Stimulated activated CD4-positive, alpha-beta T cell treated with anti-CD3 and anti-CD28 coated beads, Interleukin-15, amount 100 ng/mL, for 48 hours (primary cell): ENCODE data around the gene FNBP1L.

ENCODE experiments used
- DNase-seq, 2 donors: peaks; one replicate each; pipeline ENCODE4 v3.0.0-alpha.2; 2020; ENCODE audit warnings: low read depth in 2 of 2

The FNBP1L gene

DNA sequence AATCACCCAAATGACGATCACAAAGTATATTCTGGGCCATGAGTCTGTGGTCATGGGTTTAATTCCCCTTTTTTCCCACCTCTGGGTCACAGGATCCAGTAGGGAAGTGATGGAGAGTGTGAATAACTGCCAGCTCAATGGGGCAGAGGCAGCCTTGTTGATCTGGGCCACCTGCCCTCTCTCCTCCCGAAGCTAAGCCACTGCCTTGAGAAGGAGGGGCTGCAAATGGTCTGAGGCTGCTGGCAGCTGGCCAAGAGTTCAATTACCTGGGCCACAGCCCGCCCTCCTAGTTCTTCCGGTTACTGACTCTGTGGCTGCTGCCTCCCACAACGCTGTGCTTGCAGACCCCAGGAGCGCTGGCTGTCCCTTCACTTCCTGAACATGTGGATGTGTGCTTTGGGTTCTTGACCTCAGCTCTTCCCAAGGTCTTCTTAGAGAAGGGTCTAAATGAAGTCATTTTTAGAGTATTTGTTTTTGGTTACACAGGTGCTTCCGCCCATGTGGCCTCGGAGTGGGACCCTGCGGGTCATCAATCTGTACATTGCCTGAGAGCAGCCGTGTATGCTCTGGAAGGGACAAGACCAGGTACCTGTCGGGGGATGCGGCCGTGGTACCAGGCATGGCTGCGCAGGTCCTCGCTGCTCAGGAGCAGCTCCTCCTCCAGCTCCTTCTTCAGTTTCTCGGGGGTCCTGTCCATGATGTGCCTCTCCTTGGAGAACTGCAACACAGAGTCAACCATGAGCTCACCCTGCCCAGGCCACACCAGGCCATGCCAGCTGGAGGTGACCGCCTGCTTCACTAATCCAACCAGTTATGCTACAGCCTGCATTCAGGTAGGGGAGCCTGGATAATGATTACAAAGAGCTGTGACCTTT is 144.0 kb downstream of the FNBP1L start:
- DNase-seq = no peak

DNA sequence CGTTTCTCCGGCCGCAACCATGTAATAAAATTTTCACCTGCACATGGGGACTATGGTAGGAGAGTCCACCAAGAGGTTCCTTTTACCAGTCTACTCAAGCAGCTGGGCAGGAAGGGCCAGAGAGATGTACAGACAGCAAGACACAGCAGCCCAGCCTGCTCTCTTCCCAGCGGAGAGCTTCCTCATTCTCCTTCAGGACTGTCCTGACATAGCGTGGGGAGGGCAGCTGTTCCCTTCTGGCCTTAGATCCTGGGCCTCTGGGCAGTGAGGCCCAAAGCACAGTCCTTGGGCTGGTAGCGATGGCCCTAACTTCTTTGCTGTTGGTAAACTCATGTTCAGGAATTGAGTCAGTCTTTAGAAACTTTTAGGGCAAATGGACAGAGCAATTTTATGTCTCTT is 144.6 kb downstream of the FNBP1L start:
- no peak for DNase-seq

DNA sequence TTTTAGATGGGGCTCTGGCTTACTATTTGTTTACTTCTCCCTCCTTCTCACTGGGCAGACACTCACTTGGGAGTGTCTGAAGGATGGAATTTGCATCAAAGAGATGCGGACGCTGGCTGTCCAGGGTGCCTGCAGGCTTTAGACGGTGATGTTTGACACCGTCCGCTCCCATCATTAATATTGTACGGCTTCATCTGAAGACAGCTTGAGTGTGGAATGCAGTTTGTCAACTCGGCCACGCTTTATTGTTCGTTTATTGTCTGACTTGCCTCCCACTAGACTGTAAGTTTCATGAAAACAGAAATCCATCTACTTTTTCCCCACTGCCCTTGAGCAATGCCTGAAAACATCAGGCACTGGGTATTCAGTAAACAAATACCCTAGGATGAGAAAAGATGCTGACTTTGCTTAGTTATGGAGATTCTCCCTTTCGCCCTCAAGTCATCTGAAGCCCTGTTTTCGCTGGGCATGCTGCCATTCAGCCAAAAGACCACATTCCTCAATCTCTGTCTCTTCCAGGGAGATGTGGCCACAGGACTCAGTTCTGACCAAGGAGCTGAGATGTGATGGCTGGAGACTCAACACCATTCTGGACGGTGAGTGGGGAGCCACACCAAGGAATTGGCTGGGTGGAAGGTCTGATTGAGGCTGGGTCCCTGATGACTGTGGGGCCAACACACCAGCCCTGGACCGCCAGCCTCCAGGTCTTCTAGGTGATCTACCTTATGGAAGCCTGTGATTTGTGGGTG is 146.1 kb downstream of the FNBP1L start:
- no peak for DNase-seq

DNA sequence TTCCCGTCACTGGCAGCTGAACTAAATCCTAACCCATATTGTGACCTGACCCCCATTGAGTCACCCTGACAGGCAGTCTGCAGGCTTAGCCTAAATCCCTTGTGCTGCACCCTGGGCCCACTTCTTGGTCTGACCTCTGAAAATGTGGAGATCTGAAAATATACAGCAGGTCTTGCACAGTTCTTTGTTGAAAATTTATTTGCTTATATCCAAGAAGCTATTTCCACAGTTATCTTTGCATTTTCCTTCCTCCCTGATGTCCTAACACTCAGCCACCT is 146.6 kb downstream of the FNBP1L start:
- DNase-seq = no peak

DNA sequence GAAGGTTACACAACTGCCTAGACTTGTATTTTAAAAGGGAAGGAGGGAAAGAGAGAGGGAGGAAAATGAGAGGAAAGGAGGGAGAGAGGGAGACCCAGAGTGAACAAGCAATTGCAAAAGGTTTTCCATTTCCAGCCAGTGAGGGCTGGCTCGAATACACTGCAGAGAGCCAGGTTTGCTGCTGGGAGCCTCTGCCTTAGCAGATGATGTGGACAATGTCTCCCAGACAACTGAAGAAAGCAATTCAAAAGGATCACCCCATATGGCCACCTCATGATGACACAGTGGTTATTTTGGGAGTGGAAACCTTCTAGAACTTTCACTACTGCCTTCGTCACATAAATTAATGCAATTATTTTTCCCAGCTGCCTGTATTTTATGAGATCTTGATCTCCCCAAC is 147.3 kb downstream of the FNBP1L start:
- no peak for DNase-seq

DNA sequence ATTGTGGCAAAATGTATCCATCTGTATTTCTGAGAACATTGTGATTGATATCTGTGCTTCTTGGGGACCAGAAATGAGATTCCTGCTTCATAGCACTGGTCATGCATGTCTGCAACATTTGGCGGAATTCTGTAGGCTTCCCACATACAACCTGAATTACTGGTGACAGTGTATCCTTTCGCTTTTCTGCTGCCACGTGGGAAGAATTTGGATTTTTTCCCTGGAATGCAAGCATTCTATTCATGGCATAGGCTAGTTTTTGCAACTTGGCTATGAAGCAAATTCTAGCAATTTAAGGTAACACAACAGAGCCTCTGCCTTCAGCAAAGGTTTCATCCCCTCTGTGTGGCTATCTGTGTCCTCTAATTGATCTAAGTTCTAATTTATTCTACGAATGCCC is 147.8 kb downstream of the FNBP1L start:
- DNase-seq = no peak

DNA sequence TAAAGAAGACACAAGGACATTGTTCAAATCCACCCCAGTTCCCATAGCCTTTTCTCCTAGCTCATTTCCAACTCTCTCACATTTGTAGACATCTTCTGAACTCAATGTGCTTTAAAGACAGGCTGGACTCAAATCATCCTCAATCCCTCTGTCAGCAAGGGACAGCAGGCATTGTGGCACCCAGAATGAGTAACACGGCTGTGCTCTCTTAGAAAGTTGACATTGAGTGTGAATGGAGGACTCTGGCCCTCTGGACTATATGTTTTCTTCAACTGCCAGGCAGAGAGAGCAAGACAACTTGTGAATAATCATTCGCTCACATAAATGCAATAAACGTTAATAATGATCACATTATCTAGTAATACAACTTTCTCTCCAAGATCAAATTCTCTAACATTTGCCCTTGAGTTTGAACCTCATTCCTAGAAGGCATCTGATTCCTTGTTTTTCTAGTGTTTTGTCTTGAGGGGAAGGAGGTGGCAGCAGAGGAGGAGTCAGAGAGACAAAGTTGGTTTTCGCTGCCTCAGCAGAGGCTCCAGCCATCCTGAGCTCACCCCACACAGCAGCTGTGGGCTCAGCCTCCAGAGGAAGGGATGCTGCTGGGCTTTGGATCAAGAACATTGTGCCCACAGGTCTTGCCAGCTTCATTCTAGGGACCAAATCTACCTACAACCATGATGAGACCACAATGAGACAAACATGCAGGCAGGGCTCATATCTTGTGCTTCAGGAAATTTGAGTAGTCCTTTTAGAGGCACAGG is 148.6 kb downstream of the FNBP1L start:
- DNase-seq = no peak

DNA sequence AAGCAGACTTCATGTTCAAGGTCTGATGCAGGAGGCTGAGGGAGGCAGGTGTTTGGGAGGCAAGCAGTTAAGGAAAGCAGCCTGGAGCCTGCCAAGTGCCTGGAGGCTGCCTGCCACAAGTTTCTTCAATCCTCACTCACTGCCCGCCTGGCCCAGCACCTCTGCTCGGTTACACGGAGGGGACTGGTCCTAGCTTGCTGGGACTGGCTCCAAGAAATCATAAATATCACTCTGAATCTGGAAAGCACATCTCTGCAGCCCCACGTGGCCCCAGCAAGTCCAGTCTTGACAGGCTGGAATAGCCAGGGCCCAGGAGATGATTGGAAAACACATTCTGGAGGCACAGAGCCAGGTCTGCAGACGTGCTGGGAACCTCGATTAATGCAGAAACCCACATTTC is 149.8 kb downstream of the FNBP1L start:
- DNase-seq = no peak

DNA sequence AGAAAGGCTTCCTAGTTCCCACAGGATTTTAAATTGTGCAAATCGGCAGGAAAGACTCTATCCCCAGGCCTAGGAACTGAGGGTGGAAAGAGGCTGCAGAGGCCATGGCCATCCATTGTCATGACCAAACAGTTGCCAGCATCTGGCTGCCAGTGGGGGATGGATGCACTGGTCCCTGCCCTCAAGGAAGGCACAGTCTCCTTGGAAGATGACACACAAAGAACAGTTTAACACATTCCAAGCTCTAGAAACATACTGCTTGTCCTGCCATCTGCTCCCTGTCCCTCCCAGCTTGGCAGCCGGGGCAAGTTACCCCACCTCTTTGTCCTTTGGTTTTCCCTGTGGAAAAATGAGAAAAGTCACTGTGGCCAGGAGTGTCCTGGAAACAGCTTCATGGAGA is 150.5 kb downstream of the FNBP1L start:
- no peak for DNase-seq

DNA sequence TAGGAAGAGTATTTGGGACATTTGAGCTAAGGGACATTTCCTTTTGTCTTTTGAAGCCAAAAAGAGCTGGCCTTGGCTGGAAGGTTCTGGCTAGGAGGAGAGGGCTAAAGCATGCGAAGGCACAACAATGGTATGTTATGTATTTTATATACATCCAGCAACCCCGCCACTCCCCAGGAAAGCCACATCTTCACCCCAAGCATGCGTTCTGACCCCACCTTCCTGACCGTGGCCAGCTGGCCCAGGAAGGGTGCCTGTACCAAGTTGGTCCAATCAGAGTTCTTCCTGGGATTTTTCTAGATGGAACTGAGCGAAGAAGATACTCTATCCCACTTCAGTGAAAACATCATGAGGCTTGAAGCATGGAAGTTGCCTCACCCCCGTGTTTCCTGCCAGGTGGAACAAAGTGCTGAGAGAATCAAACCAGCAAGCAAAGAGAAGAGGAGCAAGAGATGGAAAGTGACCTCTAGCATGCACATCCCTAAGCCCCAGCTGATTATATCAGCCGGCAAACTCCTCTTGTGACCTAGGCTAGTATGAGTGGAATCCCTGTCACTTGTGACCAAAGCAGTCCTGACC is 151.0 kb downstream of the FNBP1L start:
- no peak for DNase-seq

DNA sequence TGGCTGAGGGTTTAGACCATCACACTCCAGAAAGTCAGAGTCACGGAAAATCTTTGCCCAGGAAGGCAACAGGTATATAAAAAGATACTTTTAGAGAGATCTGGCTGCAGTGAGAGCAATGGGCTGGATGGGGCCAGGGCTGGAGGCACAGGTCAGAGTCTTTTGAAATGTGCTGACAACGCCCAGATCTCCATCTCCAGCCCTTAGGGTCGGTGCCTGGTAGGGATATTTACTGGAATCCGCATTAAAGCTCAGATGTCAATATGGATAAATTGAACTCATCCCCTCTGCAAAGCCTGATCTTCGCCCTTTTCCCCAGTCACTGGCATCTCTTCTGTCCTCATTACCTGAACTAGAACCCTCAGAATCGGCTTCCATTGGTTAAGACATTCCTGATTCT is 151.6 kb downstream of the FNBP1L start:
- no peak for DNase-seq

DNA sequence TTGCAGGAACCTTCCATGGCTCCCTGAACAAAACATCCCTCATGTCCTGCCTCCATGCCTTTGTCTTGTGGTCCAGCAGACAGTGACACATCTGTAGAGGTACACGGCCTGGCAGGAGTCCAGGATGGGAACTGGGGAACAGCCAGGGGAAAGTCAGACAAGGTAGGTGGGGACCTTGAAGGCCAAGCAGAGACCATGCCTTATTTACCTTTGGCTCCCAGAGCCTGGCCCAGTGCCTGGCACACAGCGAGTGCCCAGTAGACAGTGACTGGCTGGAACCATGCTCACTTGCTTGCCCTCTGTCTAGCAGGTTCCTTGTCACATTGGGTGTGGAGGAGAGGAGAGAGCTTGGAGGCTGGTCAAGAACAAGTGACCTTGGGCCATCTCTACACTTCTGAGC is 152.7 kb downstream of the FNBP1L start:
- DNase-seq = no peak

DNA sequence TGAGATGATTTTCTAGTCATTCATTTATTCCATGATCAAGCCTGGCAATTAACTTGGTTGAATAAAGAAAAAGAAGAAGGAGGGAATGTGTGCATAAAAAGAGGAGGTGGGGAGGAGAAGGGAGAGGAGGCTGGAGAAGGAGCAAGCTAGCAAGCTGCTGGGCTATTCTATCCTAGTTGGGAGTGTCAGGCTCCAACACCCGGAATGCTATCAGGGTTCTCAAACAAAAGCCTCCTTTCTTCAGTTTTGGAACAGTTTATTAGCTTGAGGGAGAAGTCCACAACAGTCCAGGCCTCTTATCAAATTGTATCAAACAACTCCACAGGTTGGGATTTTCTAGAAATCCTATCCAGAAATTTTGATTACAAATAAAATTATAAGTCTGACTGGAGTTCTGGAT is 153.8 kb downstream of the FNBP1L start:
- no peak for DNase-seq

DNA sequence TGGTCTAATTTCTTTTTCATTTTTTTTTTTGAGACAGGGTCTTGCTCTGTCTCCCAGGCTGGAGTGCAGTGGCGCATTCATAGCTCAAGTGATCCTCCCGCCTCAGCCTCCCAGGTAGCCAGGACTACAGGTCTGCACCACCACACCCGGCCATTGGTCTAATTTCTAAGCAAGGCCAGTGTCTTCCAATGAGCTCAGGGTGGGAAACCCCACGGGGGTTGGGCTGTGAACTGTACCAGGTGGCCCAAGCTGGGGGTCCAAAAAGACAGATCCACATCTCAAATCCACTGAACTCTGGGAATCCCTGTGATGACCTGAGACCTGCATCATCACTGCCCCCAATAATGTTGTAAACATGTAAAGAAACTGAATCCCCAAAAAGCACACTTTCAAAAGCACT is 154.2 kb downstream of the FNBP1L start:
- DNase-seq = no peak

DNA sequence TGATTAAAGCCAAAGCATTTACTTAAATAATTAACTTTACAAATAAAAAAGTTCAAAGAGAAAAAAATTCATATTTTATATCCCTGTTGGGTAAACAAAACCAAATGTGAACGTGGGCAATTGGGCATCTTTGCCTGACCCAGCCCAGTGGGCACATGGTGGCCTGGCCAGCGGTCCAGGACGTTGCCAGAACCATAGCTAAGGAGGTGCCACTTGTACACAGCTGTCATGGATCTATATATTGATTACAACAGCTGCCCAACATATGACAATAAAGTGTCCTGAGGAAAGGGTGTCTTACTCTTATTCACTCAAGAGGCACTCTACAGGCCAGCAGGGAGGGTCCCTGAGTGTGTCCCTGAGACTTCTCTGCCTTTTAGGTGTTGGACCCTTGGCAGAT is 155.2 kb downstream of the FNBP1L start:
- DNase-seq = no peak

DNA sequence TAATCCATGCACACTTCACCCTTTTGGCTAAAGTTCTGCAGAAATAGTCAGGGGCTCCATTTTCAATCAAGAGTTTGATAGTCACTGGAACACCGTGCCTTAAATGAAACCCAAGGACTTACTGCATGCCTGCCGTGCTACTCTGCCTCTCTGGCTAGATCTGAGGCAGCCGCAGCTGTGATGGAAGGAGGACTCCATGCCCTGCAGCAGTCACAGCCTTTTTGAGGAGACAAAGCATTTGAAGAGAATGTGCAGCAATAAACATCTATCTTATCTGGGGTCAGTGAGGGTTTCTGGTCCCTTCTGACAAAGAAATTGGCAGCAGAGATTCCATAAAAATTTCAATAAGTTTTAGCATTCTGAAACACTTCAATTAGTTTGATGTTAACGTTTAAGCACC is 155.7 kb downstream of the FNBP1L start:
- DNase-seq = no peak
